Hepatocyte (in vitro differentiated cells): ENCODE results near the gene ALOX5. TPM values are rescaled to one million over a fixed set of nuclear protein-coding genes. Genes with fewer than 3 reads are reported as not detected.
"Not testable (repeated sequence)": the region's sequence is repeated elsewhere in the genome, so short reads cannot be mapped to it uniquely, and the experiment has no call there.

Experiments
- DNase-seq: peaks from one replicate; pipeline ENCODE4 v3.0.0-alpha.2; 2016; ENCODE audit warnings: low spot score
- H2AFZ ChIP-seq: fragments of 200-600 bp; sonication (generic); 2 replicates; pipeline ENCODE4 v1.6.0; 2016; ENCODE audit warnings: antibody characterized with exemption, mild to moderate bottlenecking
- H3K27ac ChIP-seq: fragments of 200-600 bp; sonication (generic); 2 replicates; pipeline ENCODE4 v1.5.1; 2016; ENCODE audit warnings: mild to moderate bottlenecking
- H3K27me3 ChIP-seq: fragments of 200-600 bp; sonication (generic); 2 replicates; pipeline ENCODE4 v1.6.1; 2016
- H3K36me3 ChIP-seq: fragments of 200-600 bp; sonication (generic); replicated peaks from 2 replicates; pipeline ENCODE4 v1.5.1; 2016; ENCODE audit warnings: low read depth; ENCODE audit not compliant: insufficient read depth
- H3K4me1 ChIP-seq: fragments of 200-600 bp; sonication (generic); 2 replicates; pipeline ENCODE4 v1.5.1; 2016; ENCODE audit warnings: mild to moderate bottlenecking, moderate library complexity; ENCODE audit not compliant: insufficient read depth
- H3K4me2 ChIP-seq: fragments of 200-600 bp; sonication (generic); 2 replicates; pipeline ENCODE4 v1.6.0; 2016
- H3K4me3 ChIP-seq: fragments of 200-600 bp; sonication (generic); 2 replicates; pipeline ENCODE4 v1.5.1; 2016; ENCODE audit warnings: mild to moderate bottlenecking
- H3K79me2 ChIP-seq: fragments of 200-600 bp; sonication (generic); 2 replicates; pipeline ENCODE4 v1.6.0; 2017; ENCODE audit warnings: mild to moderate bottlenecking
- H3K9me2 ChIP-seq: fragments of 200-600 bp; sonication (generic); replicated peaks from 2 replicates; pipeline ENCODE4 v1.6.0; 2017; ENCODE audit warnings: mild to moderate bottlenecking; ENCODE audit not compliant: insufficient read depth
- H3K9me3 ChIP-seq: fragments of 200-600 bp; sonication (generic); 2 replicates; pipeline ENCODE4 v1.5.1; 2016; ENCODE audit warnings: low read depth, mild to moderate bottlenecking
- H4K20me1 ChIP-seq: fragments of 200-600 bp; sonication (generic); 2 replicates; pipeline ENCODE4 v1.6.0; 2016; ENCODE audit warnings: mild to moderate bottlenecking; ENCODE audit not compliant: insufficient read depth, poor library complexity, severe bottlenecking
- CTCF ChIP-seq: fragments of 200-600 bp; sonication (generic); IDR thresholded peaks from 2 replicates; pipeline ENCODE4 v1.5.1; 2016; ENCODE audit warnings: antibody characterized with exemption, mild to moderate bottlenecking; ENCODE audit not compliant: poor library complexity
- EZH2 ChIP-seq: fragments of 200-600 bp; sonication (generic); IDR thresholded peaks from 2 replicates; pipeline ENCODE4 v1.6.1; 2016; ENCODE audit warnings: antibody characterized with exemption, mild to moderate bottlenecking, borderline replicate concordance
- EZH2phosphoT487 ChIP-seq: fragments of 200-600 bp; sonication (generic); IDR thresholded peaks from one replicate; pipeline ENCODE4 v1.6.1; 2018; ENCODE audit warnings: antibody characterized with exemption, mild to moderate bottlenecking, low read depth, moderate library complexity; ENCODE audit not compliant: unreplicated experiment, severe bottlenecking
- WGBS: methylation state at CpG from one replicate; pipeline ENCODE4 v1.1.6; 2016; ENCODE audit warnings: low lambda C conversion rate; ENCODE audit errors: missing lambda C conversion rate; 5-methylcytosine and 5-hydroxymethylcytosine counted together
- polyA plus RNA-seq: library from polyadenylated mRNA; unstranded; fragments of >200 nt; fragmentation: Nextera tagmentation; extraction: Ambion mirVana; gene quantifications from 2 replicates; pipeline ENCODE4 v1.2.1, GENCODE V29; 2016
- total RNA-seq: library from RNA; depleted of rRNA; stranded (reverse); fragments of >200 nt; gene quantifications from 2 replicates; pipeline ENCODE4 v1.2.3, GENCODE V29; 2014

Gene ALOX5
- total and polyA plus RNA-seq, 2 experiments from 2014 or later = 3.5 to 4.4 TPM

DNA sequence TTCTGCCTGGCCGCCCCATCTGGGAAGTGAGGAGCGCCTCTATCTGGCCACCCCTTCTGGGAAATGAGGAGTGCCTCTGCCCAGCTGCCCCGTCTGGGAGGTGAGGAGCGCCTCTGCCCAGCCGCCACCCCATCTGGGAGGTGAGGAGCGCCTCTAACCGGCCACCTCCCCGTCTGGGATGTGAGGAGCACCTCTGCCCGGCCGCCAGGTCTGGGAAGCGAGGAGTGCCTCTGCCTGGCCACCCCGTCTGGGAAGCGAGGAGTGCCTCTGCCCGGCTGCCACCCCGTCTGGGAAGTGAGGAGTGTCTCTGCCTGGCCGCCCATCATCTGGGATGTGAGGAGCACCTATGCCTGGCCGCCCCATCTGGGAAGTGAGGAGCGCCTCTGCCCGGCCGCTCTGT, 26.6 kb upstream of the ALOX5 start:
- not testable (repeated sequence) for H3K27me3 ChIP-seq, DNase-seq, H3K79me2 ChIP-seq, H3K27ac ChIP-seq, H3K4me1 ChIP-seq, H3K9me2 ChIP-seq, H2AFZ ChIP-seq, H3K4me2 ChIP-seq, H4K20me1 ChIP-seq, H3K36me3 ChIP-seq, H3K4me3 ChIP-seq, H3K9me3 ChIP-seq
- 96% methylated on average over 15 of the region's 20 CpGs for WGBS

- H3K9me3 ChIP-seq, H3K4me3 ChIP-seq, H2AFZ ChIP-seq, H3K79me2 ChIP-seq, H3K4me1 ChIP-seq, H3K36me3 ChIP-seq, H4K20me1 ChIP-seq, H3K27ac ChIP-seq, H3K27me3 ChIP-seq, H3K4me2 ChIP-seq, H3K9me2 ChIP-seq, DNase-seq: not testable (repeated sequence)
- 96% methylated on average over 27 of the region's 31 CpGs for WGBS
Measured at GRCh38 chr10:45348196-45348765, 25.7 kb upstream of the ALOX5 start.

GRCh38 chr10:45353186-45353585, 20.8 kb upstream of the ALOX5 start:
- Histone ChIP-seq H3K9me2 (no peaks in the 10 kb centered on the region), H3K27me3 (no peaks in the 10 kb centered on the region), H3K4me2 (no peak overlapping the region), H3K4me3 (no peak overlapping the region), H3K9me3 (no peaks in the 10 kb centered on the region), H2AFZ (no peak overlapping the region), H3K27ac (no peak overlapping the region), H3K4me1 (no peaks in the 10 kb centered on the region), H3K36me3 (no peaks in the 10 kb centered on the region), H4K20me1 (no peaks in the 10 kb centered on the region), H3K79me2 (no peaks in the 10 kb centered on the region)
- no peak for TF ChIP-seq EZH2phosphoT487
- TF ChIP-seq EZH2 = no peak
- TF ChIP-seq CTCF = no peak
- no peak for DNase-seq
- 91% methylated on average over 1 of the region's 1 CpG for WGBS

- DNase-seq = no peak
- H3K4me3 ChIP-seq = no peak overlapping the region
- H3K27me3 ChIP-seq = no peaks in the 10 kb centered on the region
- H3K79me2 ChIP-seq = no peaks in the 10 kb centered on the region
- 87% methylated on average over 3 of the region's 3 CpGs for WGBS
- TF ChIP-seq EZH2 (no peak), EZH2phosphoT487 (no peak), CTCF (no peak)
- H2AFZ ChIP-seq = no peak overlapping the region
- H3K4me2 ChIP-seq = no peak overlapping the region
- no peaks in the 10 kb centered on the region for H3K9me2 ChIP-seq
- H4K20me1 ChIP-seq = no peaks in the 10 kb centered on the region
- H3K4me1 ChIP-seq = no peaks in the 10 kb centered on the region
- no peak overlapping the region for H3K27ac ChIP-seq
- no peaks in the 10 kb centered on the region for H3K9me3 ChIP-seq
- H3K36me3 ChIP-seq = no peaks in the 10 kb centered on the region
Measured at GRCh38 chr10:45354261-45354660, 19.8 kb upstream of the ALOX5 start.

DNA sequence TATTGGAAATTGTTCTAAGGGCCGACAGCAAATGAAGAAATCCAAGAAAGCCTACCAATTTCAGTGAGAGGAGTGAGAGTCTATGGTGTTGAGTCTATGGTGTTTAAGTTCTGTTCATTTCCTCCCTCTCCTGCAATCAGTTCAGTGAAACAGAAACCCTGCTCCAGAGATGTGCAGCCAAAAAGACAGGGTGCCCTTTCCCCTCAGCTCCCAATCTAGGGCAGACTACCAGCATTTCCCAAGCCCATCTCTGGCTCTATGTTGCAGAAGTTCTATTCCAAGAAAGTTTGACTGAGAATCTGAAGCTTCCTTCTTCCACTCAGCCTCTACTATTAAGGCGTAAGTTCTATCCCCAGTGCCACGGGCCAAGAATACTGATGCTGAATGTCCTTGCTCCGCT, 18.5 kb upstream of the ALOX5 start:
- Histone ChIP-seq H4K20me1 (no peaks in the 10 kb centered on the region), H3K9me2 (no peaks in the 10 kb centered on the region), H3K79me2 (no peaks in the 10 kb centered on the region), H3K27me3 (no peaks in the 10 kb centered on the region), H3K9me3 (no peaks in the 10 kb centered on the region), H3K4me3 (no peak overlapping the region), H3K27ac (no peak overlapping the region), H3K4me1 (no peaks in the 10 kb centered on the region), H3K4me2 (no peak overlapping the region), H3K36me3 (no peaks in the 10 kb centered on the region), H2AFZ (no peak overlapping the region)
- TF ChIP-seq EZH2phosphoT487 (no peak), CTCF (no peak), EZH2 (no peak)
- DNase-seq = no peak
- WGBS = 91% methylated on average over 4 of the region's 4 CpGs

DNA sequence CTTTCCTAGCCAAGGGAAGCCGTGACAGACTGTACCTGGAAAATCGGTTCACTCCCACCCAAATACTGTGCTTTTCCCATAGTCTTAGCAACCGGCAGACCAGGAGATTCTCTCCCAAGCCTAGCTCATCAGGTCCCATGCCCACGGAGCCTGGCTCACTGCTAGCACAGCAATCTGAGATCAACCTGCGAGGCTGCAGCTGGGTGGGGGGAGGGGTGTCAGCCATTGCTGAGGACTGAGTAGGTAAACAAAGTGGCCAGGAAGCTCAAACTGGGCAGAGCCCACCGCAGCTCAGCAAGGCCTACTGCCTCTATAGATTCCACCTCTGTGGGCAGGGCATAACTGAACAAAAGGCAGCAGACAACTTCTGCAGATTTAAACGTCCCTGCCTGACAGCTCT, 15.1 kb upstream of the ALOX5 start:
- not testable (repeated sequence) for H4K20me1 ChIP-seq, H3K9me3 ChIP-seq, H3K4me1 ChIP-seq, H3K27ac ChIP-seq, H2AFZ ChIP-seq, DNase-seq, H3K36me3 ChIP-seq, H3K4me3 ChIP-seq, H3K79me2 ChIP-seq, H3K9me2 ChIP-seq, H3K4me2 ChIP-seq, H3K27me3 ChIP-seq
- 54% methylated on average over 7 of the region's 7 CpGs for WGBS
